Measurements from ENCODE around the gene LGALS1. TPM values are rescaled to one million over a fixed set of nuclear protein-coding genes. Genes with fewer than 3 reads are reported as not detected.

The LGALS1 gene
- total RNA-seq, 1 experiment from 2014 or later = 1,080 TPM

- TF ChIP-seq CEBPB (IDR thresholded peaks at IDR 0.05; ENCODE audit: low read depth) (no peak), SIN3A (IDR thresholded peaks at IDR 0.05; ENCODE audit: low read depth) (no peak), ZFX (IDR thresholded peaks at IDR 0.05) (no peak), EZH2 (IDR thresholded peaks at IDR 0.05) (no peak)
Measured at GRCh38 chr22:37635157-37635556, 40.3 kb upstream of the LGALS1 start (continued).

- ATAC-seq = peak; percentile 28
- RAD21 ChIA-PET (ENCODE audit: low non-redundant PET in 1 of 2, low total read pairs in 2 of 2, uncharacterized antibody in 2 of 2, unreplicated experiment in 2 of 2) = no interaction called here
- Histone ChIP-seq H2AFZ (ENCODE audit: low read depth, low read length, poor library complexity, severe bottlenecking) (no peak overlapping the region), H3K36me3 (ENCODE audit: control insufficient read depth in 1 of 2, insufficient read depth in 2 of 2, low read length in 2 of 2) (no peaks in the 10 kb centered on the region; a peak in 1 of 4 replicates), H3K27ac (ENCODE audit: low read depth, low read length) (no peak overlapping the region), H3K4me2 (ENCODE audit: low read length) (peak overlapping the region; percentile 44; the same call in 1 of the 2 replicates), H4K20me1 (ENCODE audit: insufficient read depth) (no peaks in the 10 kb centered on the region), H3K9me2 (ENCODE audit: insufficient read depth) (no peaks in the 10 kb centered on the region), H3K4me1 (ENCODE audit: control insufficient read depth in 1 of 2, insufficient read depth in 2 of 2, low read length in 2 of 2) (peaks cover 31 to 58% of the 10 kb centered on the region in 2 experiments; a peak in 3 of 4 replicates), H3K27me3 (ENCODE audit: insufficient read depth, low read length) (no peaks in the 10 kb centered on the region), H3K9ac (ENCODE audit: low read length) (peak overlapping the region; percentile 5; the same call in 1 of the 2 replicates), H3K9me3 (ENCODE audit: control insufficient read depth in 1 of 2, insufficient read depth in 1 of 2, low read depth in 1 of 2, low read length in 2 of 2) (no peaks in the 10 kb centered on the region), H3K4me3 (replicated peaks in 1 of 2; ENCODE audit: low read depth in 1 of 2, low read length in 2 of 2) (no peak overlapping the region), H3K79me2 (ENCODE audit: insufficient read depth, low read length) (peaks cover 14% of the 10 kb centered on the region)
- intact Hi-C loops (cut with micrococcal nuclease) = loop anchor here (5.0 kb wide), 1 partner anchor 156 kb away; no protein-coding TSS in a partner anchor
- POLR2A ChIA-PET = interaction anchor here (0.5 to 2.6 kb wide), 4 partner anchors 22 to 158 kb away, joined by 3 to 6 read pairs (median 4); partner anchors contain the start of genes LGALS1 and PDXP
- no TSS peak for BruUV-seq (replicated peaks)
- CTCF ChIA-PET = interaction anchor here (1.0 to 1.8 kb wide), 5 partner anchors 10 to 90 kb away, joined by 3 to 5 read pairs (median 3); no protein-coding TSS in a partner anchor
- no peak for DNase-seq (ENCODE audit: low read depth, low spot score)
- TF ChIP-seq ZBTB33 (IDR thresholded peaks at IDR 0.05; ENCODE audit: extremely low read depth, insufficient replicate concordance, low read length) (no peak), CTCF (IDR thresholded peaks at IDR 0.05 in 2 of 3, conservative IDR thresholded peaks at IDR 0.05 in 1 of 3; ENCODE audit: borderline replicate concordance in 1 of 3, insufficient read depth in 1 of 3, low read depth in 2 of 3, low read length in 2 of 3) (peak in 2 of 3 experiments; percentile 29 to 48; a peak in 3 of 6 replicates), ATF3 (IDR thresholded peaks at IDR 0.05) (no peak)
Measured at GRCh38 chr22:37636186-37636948, 39.1 kb upstream of the LGALS1 start.

All from HCT116 (cell line).